Fibroblast of lung (primary cell): ENCODE data around the gene SIX5.

Experiments used
- EZH2 ChIP-seq: IDR thresholded peaks from 2 replicates; pipeline ENCODE4 v1.5.1; 2012; ENCODE audit warnings: low read length, control low read depth, mild to moderate bottlenecking; ENCODE audit errors: missing control alignments
- TF ChIP-seq, protein P1 (sequence below), 2 donors: IDR thresholded peaks in 1 of 2; conservative IDR thresholded peaks in 1 of 2; 1 replicate in 1 of 2; 2 replicates in 1 of 2; pipeline ENCODE4 v1.5.1; 2011 to 2012; ENCODE audit warnings: low read length in 2 of 2, control low read depth in 1 of 2, inconsistent platforms in 1 of 2, low read depth in 1 of 2, mild to moderate bottlenecking in 1 of 2

DNA sequence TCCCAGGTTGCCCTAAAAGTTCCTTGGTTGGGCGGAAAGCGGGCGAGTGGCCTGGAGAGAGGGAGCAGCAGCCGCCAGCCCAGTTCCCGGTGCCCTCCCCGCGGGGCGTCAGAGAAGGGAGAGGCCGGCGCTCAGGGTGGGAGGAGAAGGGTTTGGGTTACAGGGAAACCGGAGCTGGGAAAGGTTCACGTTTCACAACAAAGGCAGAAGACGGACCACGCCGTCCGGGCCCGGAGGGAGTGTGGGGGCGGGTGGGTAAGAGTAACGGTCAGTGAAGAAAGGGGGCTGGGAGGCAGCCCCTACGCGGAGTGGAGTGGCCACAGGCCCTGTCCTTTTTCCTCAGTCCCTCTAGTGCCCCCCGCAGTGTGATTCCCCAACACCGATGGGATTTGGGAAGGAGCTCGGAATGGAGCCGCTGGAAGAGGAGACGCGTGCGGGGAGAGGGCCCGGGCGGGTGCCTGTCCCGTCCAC lies 1.6 kb downstream of the SIX5 start:
- TF ChIP-seq, protein P1, sequence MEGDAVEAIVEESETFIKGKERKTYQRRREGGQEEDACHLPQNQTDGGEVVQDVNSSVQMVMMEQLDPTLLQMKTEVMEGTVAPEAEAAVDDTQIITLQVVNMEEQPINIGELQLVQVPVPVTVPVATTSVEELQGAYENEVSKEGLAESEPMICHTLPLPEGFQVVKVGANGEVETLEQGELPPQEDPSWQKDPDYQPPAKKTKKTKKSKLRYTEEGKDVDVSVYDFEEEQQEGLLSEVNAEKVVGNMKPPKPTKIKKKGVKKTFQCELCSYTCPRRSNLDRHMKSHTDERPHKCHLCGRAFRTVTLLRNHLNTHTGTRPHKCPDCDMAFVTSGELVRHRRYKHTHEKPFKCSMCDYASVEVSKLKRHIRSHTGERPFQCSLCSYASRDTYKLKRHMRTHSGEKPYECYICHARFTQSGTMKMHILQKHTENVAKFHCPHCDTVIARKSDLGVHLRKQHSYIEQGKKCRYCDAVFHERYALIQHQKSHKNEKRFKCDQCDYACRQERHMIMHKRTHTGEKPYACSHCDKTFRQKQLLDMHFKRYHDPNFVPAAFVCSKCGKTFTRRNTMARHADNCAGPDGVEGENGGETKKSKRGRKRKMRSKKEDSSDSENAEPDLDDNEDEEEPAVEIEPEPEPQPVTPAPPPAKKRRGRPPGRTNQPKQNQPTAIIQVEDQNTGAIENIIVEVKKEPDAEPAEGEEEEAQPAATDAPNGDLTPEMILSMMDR (conservative IDR thresholded peaks at IDR 0.05 in 1 of 2, IDR thresholded peaks at IDR 0.05 in 1 of 2; ENCODE audit: low read depth in 1 of 2, low read length in 2 of 2) = no peak
- TF ChIP-seq EZH2 = no peak
